GM23338 (cell line): ENCODE data around the gene SLC22A3. TPM values are rescaled to one million over a fixed set of nuclear protein-coding genes. Genes with fewer than 3 reads are reported as not detected.

Experiments
- ATAC-seq: fragments of 200-7000 bp; cut with Tn5 transposase; 3 replicates; pipeline ENCODE4 v1.9.1; 2020
- DNase-seq: peaks from one replicate; pipeline ENCODE4 v3.0.0-alpha.2; 2015; ENCODE audit warnings: low spot score
- H2AFZ ChIP-seq: fragments of 200-600 bp; sonication (generic); 2 replicates; pipeline ENCODE4 v1.8.0; 2016; ENCODE audit warnings: antibody characterized with exemption, mild to moderate bottlenecking, moderate library complexity
- H3F3A ChIP-seq: fragments of 200-600 bp; sonication (generic); replicated peaks from 2 replicates; pipeline ENCODE4 v1.8.0; 2017; ENCODE audit warnings: antibody characterized with exemption, mixed run types, low read depth
- H3K27ac ChIP-seq: fragments of 200-600 bp; sonication (generic); 2 replicates; pipeline ENCODE4 v1.6.1; 2016; ENCODE audit warnings: low read depth
- H3K27me3 ChIP-seq: fragments of 200-600 bp; sonication (generic); 2 replicates; pipeline ENCODE4 v1.8.0; 2016; ENCODE audit warnings: mild to moderate bottlenecking, mixed run types, moderate library complexity; ENCODE audit not compliant: insufficient read depth
- H3K36me3 ChIP-seq: fragments of 200-600 bp; sonication (generic); 2 replicates; pipeline ENCODE4 v1.8.0; 2016; ENCODE audit warnings: mild to moderate bottlenecking; ENCODE audit not compliant: insufficient read depth
- H3K4me1 ChIP-seq: fragments of 200-600 bp; sonication (generic); 2 replicates; pipeline ENCODE4 v1.8.0; 2016; ENCODE audit warnings: mild to moderate bottlenecking, moderate library complexity; ENCODE audit not compliant: insufficient read depth
- H3K4me2 ChIP-seq: fragments of 200-600 bp; sonication (generic); 2 replicates; pipeline ENCODE4 v1.7.1; 2017; ENCODE audit warnings: mixed run types
- H3K4me3 ChIP-seq: fragments of 200-600 bp; sonication (generic); 2 replicates; pipeline ENCODE4 v1.6.1; 2016; ENCODE audit warnings: mixed run types
- H3K79me2 ChIP-seq: fragments of 200-600 bp; sonication (generic); replicated peaks from 2 replicates; pipeline ENCODE4 v1.8.0; 2017; ENCODE audit warnings: mild to moderate bottlenecking; ENCODE audit not compliant: insufficient read depth
- H3K9me2 ChIP-seq: fragments of 200-600 bp; sonication (generic); 2 replicates; pipeline ENCODE4 v1.8.0; 2017; ENCODE audit not compliant: insufficient read depth
- H4K20me1 ChIP-seq: fragments of 200-600 bp; sonication (generic); replicated peaks from 2 replicates; pipeline ENCODE4 v1.8.0; 2017; ENCODE audit warnings: mild to moderate bottlenecking; ENCODE audit not compliant: insufficient read depth
- H3K27ac Mint-ChIP-seq: 2 replicates; pipeline ENCODE4 v1.8.0; 2020; ENCODE audit warnings: inconsistent platforms, mild to moderate bottlenecking, moderate library complexity, mixed read lengths
- H3K27me3 Mint-ChIP-seq: 3 replicates; pipeline ENCODE4 v1.8.0; 2022; ENCODE audit warnings: low read depth, mild to moderate bottlenecking, moderate library complexity, mixed read lengths, inconsistent platforms; ENCODE audit not compliant: insufficient read depth, poor library complexity
- H3K36me3 Mint-ChIP-seq: 3 replicates; pipeline ENCODE4 v1.8.0; 2021; ENCODE audit warnings: low read depth, mild to moderate bottlenecking, inconsistent platforms, moderate library complexity, mixed read lengths
- H3K4me1 Mint-ChIP-seq: 3 replicates; pipeline ENCODE4 v1.8.0; 2020; ENCODE audit warnings: mild to moderate bottlenecking, inconsistent platforms, mixed read lengths
- H3K4me3 Mint-ChIP-seq: 3 replicates; pipeline ENCODE4 v1.8.0; 2021; ENCODE audit warnings: moderate library complexity, mild to moderate bottlenecking, inconsistent platforms, mixed read lengths
- H3K9me3 Mint-ChIP-seq: 3 replicates; pipeline ENCODE4 v1.8.0; 2020; ENCODE audit warnings: moderate library complexity, mild to moderate bottlenecking, inconsistent platforms, mixed read lengths
- CREB1 ChIP-seq: fragments of 250-450 bp; sonication (Bioruptor Pico); IDR thresholded peaks from 2 replicates; pipeline ENCODE4 v1.5.0; 2020; ENCODE audit warnings: low read depth, mild to moderate bottlenecking, moderate library complexity
- ETS1 ChIP-seq: IDR thresholded peaks from 2 replicates; pipeline ENCODE4 v1.6.1; 2016; ENCODE audit warnings: antibody characterized with exemption
- EZH2 ChIP-seq: fragments of 200-600 bp; sonication (generic); IDR thresholded peaks from one replicate; pipeline ENCODE4 v1.8.0; 2017; ENCODE audit warnings: antibody characterized with exemption, mild to moderate bottlenecking, low read depth; ENCODE audit not compliant: unreplicated experiment
- JUNB ChIP-seq: IDR thresholded peaks from one replicate; pipeline ENCODE4 v1.6.1; 2016; ENCODE audit warnings: antibody characterized with exemption; ENCODE audit not compliant: unreplicated experiment
- NANOG ChIP-seq: IDR thresholded peaks from 2 replicates; pipeline ENCODE4 v1.6.1; 2016; ENCODE audit warnings: antibody characterized with exemption, borderline replicate concordance
- POLR2AphosphoS5 ChIP-seq: IDR thresholded peaks from 2 replicates; pipeline ENCODE4 v1.6.1; 2016; ENCODE audit warnings: antibody characterized with exemption, low read depth
- REST ChIP-seq: IDR thresholded peaks from one replicate; pipeline ENCODE4 v1.6.1; 2018; ENCODE audit warnings: antibody characterized with exemption; ENCODE audit not compliant: unreplicated experiment
- ZNF331 ChIP-seq: fragments of 250-450 bp; sonication (Bioruptor Pico); IDR thresholded peaks from 2 replicates; pipeline ENCODE4 v1.5.0; 2020; ENCODE audit warnings: low read depth, mild to moderate bottlenecking, moderate library complexity
- polyA plus RNA-seq: library from polyadenylated mRNA; unstranded; fragments of >200 nt; fragmentation: Nextera tagmentation; extraction: Ambion mirVana; gene quantifications from 2 replicates; pipeline ENCODE4 v1.2.1, GENCODE V29; 2016
- total RNA-seq: library from RNA; depleted of rRNA; stranded (reverse); fragments of >200 nt; shearing (Covaris generic); gene quantifications from 2 replicates; pipeline ENCODE4 v1.2.3, GENCODE V29; 2014

SLC22A3 gene
- total and polyA plus RNA-seq, 2 experiments from 2014 or later: 0.78 to 3.2 TPM

GRCh38 chr6:160319246-160319645, 28.9 kb upstream of the SLC22A3 start (continued):
- TF ChIP-seq ETS1 (no peak), NANOG (no peak)

- Histone ChIP-seq H3K36me3 (no peaks in the 10 kb centered on the region), H3K27me3 (no peaks in the 10 kb centered on the region), H2AFZ (no peak overlapping the region), H3K4me3 (no peak overlapping the region), H3K4me2 (no peak overlapping the region), H3F3A (no peaks in the 10 kb centered on the region), H3K27ac (no peak overlapping the region), H4K20me1 (no peaks in the 10 kb centered on the region), H3K9me2 (0 out of 2 replicates have a peak, but pooled peaks cover 10% of the 10 kb centered on the region), H3K4me1 (no peaks in the 10 kb centered on the region), H3K79me2 (no peaks in the 10 kb centered on the region)
- H3K9me3 Mint-ChIP-seq: peaks cover 8% of the 10 kb centered on the region; the same call in 2 of the 3 replicates
- no peaks in the 10 kb centered on the region for H3K27me3 Mint-ChIP-seq
- H3K4me3 Mint-ChIP-seq: no peak overlapping the region
- H3K27ac Mint-ChIP-seq: no peak overlapping the region
- peaks cover 3% of the 10 kb centered on the region; the same call in 2 of the 3 replicates for H3K36me3 Mint-ChIP-seq
- no peak for TF ChIP-seq POLR2AphosphoS5
- no peak for TF ChIP-seq CREB1
- TF ChIP-seq EZH2: no peak
- TF ChIP-seq ETS1: no peak
- no peak for TF ChIP-seq JUNB
- TF ChIP-seq ZNF331 (CRISPR knock-in tag): no peak
- no peak for TF ChIP-seq REST
- TF ChIP-seq NANOG: no peak
- no peaks in the 10 kb centered on the region for H3K4me1 Mint-ChIP-seq
- no peak for DNase-seq
- ATAC-seq: no peak
Observed at GRCh38 chr6:160321729-160322505, 26.3 kb upstream of the SLC22A3 start.
